HG02763 (cell line): ENCODE measurements around the gene KIF5C.
A peak's percentile ranks its signal among the peaks of the same experiment; 100 is the strongest.

ENCODE experiments used
- ATAC-seq: cut with Tn5 transposase; IDR thresholded peaks from one replicate; pipeline ENCODE4 v1.9.1; 2021; ENCODE audit warnings: mild to moderate bottlenecking, moderate library complexity; ENCODE audit not compliant: unreplicated experiment

KIF5C gene

GRCh38 chr2:149009576-149010461, 134.8 kb downstream of the KIF5C start:
- no peak for ATAC-seq

DNA sequence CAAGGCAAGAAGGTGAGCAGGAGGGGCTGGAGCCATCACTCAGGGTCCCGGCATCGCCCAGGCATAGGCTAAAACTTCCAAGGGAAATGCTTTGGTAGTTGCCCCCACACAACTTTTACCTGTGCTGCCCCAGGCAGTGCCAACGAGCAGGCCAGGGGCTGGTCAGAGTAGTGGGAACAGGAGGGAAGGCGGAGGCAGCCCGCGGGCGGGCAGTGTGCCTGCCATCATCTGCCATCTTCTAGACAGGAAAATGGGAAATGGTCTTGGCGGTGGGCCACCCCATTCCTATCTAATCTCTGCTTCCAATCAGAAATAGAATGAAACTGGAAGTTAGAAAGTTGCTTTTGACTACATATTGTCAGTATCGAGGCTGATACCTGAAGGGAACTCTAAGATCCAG, 137.5 kb downstream of the KIF5C start:
- ATAC-seq: no peak

- ATAC-seq: no peak
These were observed 140.5 kb downstream of the KIF5C start for GRCh38 chr2:149015501-149015900.

- ATAC-seq: no peak
These were observed 141.0 kb downstream of the KIF5C start for GRCh38 chr2:149015926-149016563.

DNA sequence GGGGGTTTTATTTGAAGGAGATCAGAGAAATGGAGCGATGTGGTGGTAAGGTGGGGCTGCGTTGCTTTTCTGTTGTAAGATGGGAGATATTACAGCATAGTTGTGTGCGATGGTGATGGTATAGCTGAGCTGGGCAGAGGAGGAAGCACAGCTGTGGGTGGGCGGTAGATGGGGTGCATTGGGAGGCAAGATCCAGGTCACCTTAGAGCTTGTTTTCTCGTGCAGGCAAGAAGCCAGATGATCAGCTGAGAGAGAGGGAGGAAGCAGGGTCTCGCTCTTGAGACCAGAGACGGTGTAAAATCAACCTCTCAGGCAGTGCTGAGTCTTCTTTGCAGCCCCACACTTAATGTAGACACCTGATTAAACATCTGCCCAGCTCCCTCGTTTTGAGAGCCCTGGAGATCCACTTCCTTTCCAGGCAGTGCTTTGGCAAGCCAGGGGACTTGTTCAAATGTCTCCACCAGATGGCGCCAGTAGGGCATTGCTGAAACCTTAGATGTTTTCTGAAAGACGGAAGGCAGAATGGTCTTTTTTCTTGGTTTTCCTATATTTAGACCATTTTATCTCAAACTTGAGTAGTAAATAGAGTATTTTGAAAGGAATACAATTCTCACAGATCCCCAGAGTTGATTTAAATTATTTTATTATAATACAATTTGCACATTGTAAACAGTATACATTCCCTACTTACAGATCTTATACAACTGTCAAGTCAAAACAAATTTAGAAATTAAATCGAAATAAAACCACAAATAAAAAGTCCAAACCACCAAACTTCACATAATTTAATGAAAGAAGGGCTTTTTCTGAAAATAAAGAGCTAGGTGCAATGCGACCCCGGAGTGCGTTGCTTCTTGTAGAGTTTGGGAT, 142.3 kb downstream of the KIF5C start:
- ATAC-seq: no peak

DNA sequence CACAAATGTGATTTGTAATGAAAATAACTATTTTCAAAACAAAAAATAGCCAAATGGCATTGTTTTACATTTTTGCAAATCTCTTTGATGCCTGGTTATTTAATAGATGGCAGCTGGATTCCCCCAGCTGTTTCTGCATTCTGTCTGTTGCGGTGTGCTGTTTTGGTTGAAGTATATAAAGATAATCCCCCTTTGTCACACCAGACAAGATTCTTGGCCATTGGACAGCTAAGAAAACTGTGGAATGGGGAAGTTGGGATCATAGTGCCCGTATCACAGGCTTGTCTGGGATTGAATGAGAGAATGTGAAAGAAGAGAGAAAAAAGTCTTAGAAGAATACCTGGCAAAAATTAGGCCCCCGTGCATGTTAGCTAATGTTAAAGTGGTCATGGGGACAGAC, 144.0 kb downstream of the KIF5C start:
- no peak for ATAC-seq

- no peak for ATAC-seq
These were observed 144.7 kb downstream of the KIF5C start for GRCh38 chr2:149019768-149020167.

- peak; percentile 38 for ATAC-seq
These were observed 145.4 kb downstream of the KIF5C start for GRCh38 chr2:149020432-149020851.

- ATAC-seq: peak; percentile 64
These were observed 146.3 kb downstream of the KIF5C start for GRCh38 chr2:149021271-149021719.

- peak; percentile 65 for ATAC-seq
These were observed 146.7 kb downstream of the KIF5C start for GRCh38 chr2:149021761-149022160.

DNA sequence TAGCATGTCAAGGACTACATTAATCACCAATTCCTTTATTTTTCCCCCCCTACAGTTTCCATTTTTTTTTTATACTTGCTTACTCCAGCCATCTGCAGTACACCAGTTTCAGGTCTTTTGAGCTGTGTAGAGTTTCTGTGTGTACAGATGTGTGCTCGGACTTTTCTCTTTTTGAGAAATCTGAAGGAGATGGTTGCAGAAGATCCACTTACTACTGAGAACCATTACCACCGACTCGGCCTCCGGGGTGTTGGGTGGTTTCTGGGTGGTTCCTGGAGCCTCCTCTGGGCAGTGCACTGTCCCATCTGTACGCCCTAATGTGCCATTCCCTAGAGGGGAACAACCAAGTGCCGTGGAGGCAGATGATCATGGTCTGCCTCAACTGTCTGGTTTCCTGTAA, 148.1 kb downstream of the KIF5C start:
- ATAC-seq: no peak

- ATAC-seq: no peak
These were observed 152.7 kb downstream of the KIF5C start for GRCh38 chr2:149027590-149028250.

DNA sequence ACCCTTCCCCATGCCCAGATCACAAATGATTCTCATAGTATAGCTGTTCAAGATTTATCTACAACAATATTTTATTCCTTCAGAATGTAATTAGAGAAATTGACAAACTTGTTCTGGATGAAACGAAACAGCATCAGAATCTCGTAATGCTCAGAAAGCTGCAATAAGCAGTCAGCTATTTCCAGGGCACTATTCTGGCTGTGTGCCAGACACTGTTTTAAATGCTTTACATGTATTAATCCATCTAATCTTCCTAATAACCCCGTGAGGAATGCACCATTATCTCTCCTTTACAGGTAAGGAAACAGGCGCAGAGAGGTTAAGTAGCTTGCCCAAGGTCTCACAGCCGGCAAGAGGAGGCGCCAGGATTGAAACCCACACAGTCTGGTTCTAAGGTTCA, 153.3 kb downstream of the KIF5C start:
- no peak for ATAC-seq

GRCh38 chr2:149028891-149029290, 153.9 kb downstream of the KIF5C start:
- ATAC-seq: no peak

DNA sequence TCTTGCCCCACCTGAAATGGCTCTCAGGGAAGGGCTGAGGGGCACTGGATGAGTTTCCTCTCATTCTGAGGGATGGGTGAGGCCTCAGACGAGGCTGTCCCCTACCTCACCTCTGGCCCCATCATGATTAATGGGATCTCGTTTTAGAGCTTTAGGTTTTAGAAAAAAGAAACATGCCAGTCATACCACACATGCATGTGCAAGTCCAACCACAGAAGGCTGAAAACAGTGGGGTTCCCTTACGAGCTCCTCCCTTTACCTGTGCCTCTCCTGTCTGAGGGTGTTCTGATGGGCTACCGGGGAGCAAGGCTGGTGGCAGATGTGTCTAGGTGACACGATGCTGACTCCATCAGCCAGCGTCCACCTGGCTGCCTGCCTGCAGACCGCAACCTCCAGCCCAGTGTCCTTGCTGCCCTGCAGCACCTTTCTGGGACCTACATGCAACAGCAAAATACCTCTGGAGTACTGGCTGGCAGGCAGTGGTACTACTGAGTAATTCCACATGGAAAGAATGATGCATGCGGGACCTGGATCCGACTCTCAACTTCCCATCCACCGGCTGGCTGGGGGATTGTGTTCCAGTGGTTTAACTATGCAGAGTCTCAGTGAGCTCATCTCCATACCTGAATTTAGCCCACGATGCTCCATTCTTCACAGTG, 154.4 kb downstream of the KIF5C start:
- no peak for ATAC-seq

DNA sequence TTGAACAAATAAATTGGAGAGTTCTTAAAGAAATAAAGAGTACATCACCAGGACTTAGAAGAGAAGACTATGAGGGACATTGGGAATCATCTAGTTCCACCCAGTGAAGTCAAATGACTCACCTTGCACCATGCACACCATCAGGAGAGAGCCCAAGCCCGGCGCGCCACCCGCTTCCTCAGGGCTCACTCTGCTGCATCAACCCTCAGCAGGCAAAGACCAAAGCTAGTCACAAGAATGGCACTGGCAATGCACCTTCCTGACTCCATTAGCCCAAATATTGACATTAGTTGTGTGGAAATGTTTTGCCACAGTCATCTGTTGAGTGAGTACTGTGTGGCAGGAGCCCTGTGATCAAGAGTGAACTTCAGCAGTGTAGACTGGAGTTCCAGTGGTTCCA, 156.4 kb downstream of the KIF5C start:
- ATAC-seq: no peak

DNA sequence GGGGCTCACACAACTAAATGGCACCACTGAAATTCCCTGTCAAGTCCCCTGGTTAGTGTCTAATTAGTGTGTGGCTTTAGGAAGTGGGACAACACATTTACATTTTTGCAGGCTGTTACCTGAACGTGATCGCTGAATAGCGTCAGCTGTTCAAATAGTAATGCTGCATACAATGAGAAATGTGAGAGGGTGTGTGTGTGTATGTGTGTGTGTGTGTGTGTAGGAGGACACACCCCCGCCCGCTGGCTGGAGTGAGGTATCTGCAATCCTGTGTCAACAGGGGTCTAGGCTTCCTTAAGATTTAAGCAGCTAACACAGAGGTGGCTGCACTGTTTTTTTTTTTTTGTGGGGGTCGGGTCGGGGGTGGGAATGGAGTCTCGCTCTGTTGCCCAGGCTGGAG, 158.7 kb downstream of the KIF5C start:
- no peak for ATAC-seq

GRCh38 chr2:149034406-149034805, 159.4 kb downstream of the KIF5C start:
- ATAC-seq: no peak

- no peak for ATAC-seq
These were observed 161.7 kb downstream of the KIF5C start for GRCh38 chr2:149036507-149037293.
